ENCODE measurements around the gene UGDH. TPM values are rescaled to one million over a fixed set of nuclear protein-coding genes. Genes with fewer than 3 reads are reported as not detected.

Gene UGDH
- total RNA-seq, 1 experiment from 2014 or later, result 104 TPM

GRCh38 chr4:39467464-39467863 is 59.8 kb downstream of the UGDH start:
- Histone ChIP-seq H2BK5ac (ENCODE audit: insufficient read length, low read length) (no peak overlapping the region), H2BK12ac (ENCODE audit: insufficient read length, low read depth, low read length) (no peak overlapping the region), H3K56ac (ENCODE audit: insufficient read length, low read depth, low read length) (no peak overlapping the region), H3K27ac (ENCODE audit: insufficient read length, low read depth, low read length) (no peak overlapping the region), H2AK5ac (ENCODE audit: insufficient read length, low read length) (no peak overlapping the region), H3K18ac (ENCODE audit: insufficient read length, low read depth, low read length) (no peak overlapping the region), H3K9ac (ENCODE audit: extremely low read depth, insufficient read length, low read length) (no peak overlapping the region), H4K91ac (ENCODE audit: insufficient read length, low read depth, low read length) (no peak overlapping the region), H3K4me1 (ENCODE audit: insufficient read depth, low read length) (no peaks in the 10 kb centered on the region), H3K14ac (ENCODE audit: insufficient read depth, low read length) (no peak overlapping the region), H3K4ac (ENCODE audit: low read depth, low read length) (no peak overlapping the region), H3T11ph (ENCODE audit: low read length) (no peak overlapping the region), H3K4me2 (ENCODE audit: insufficient read depth, insufficient read length, low read length) (no peak overlapping the region), H3K79me1 (ENCODE audit: insufficient read depth, low read depth, low read length, poor library complexity, severe bottlenecking) (no peaks in the 10 kb centered on the region), H3K79me2 (ENCODE audit: insufficient read depth, low read length) (no peaks in the 10 kb centered on the region), H3K23me2 (ENCODE audit: insufficient read length, low read depth, low read length, poor library complexity, severe bottlenecking) (no peaks in the 10 kb centered on the region), H4K8ac (replicated peaks; ENCODE audit: insufficient read length, low read depth, low read length) (no peak overlapping the region), H3K23ac (ENCODE audit: insufficient read length, low read depth, low read length) (no peak overlapping the region), H3K27me3 (ENCODE audit: insufficient read depth, low read length) (no peaks in the 10 kb centered on the region), H2BK120ac (ENCODE audit: low read depth, low read length, poor library complexity, severe bottlenecking) (no peak overlapping the region), H2BK15ac (ENCODE audit: low read depth, low read length) (no peak overlapping the region), H3K9me3 (ENCODE audit: control insufficient read depth, low read depth, low read length) (no peaks in the 10 kb centered on the region), H4K20me1 (ENCODE audit: control insufficient read depth, insufficient read depth, insufficient read length) (no peaks in the 10 kb centered on the region), H2AFZ (ENCODE audit: low read length) (no peak overlapping the region), H4K5ac (ENCODE audit: insufficient read length, low read depth, low read length) (no peak overlapping the region), H2BK20ac (ENCODE audit: low read depth, low read length, poor library complexity, severe bottlenecking) (no peak overlapping the region)
- DNase-seq, result no peak
- H3K4me1 Mint-ChIP-seq, result peaks cover 2 to 4% of the 10 kb centered on the region in 2 experiments; a peak in 1 of 4 replicates
- H3K9me3 Mint-ChIP-seq, result no peaks in the 10 kb centered on the region
- no peak for TF ChIP-seq CTCF (conservative IDR thresholded peaks at IDR 0.05)
- H3K36me3 Mint-ChIP-seq (ENCODE audit: insufficient read depth in 1 of 3, low read depth in 3 of 3), result peaks cover 17 to 55% (median 46%) of the 10 kb centered on the region in 3 experiments
- H3K27me3 Mint-ChIP-seq (ENCODE audit: low read depth), result no peaks in the 10 kb centered on the region
- no peak overlapping the region for H3K4me3 Mint-ChIP-seq
- H3K27ac Mint-ChIP-seq, result peak overlapping the region in 1 of 3 experiments; percentile 30; a peak in 1 of 7 replicates
- no CpG with 5 or more reads among the region's 4 CpGs for WGBS (ENCODE audit: extremely low coverage, insufficient read length, low lambda C conversion rate)
